CD4-positive, alpha-beta T cell treated with Interleukin-10 for 1 hour (primary cell): ENCODE results near the gene MED16.
"Not testable (repeated sequence)": the region's sequence is repeated elsewhere in the genome, so short reads cannot be mapped to it uniquely, and the experiment has no call there.

ENCODE experiments used
- DNase-seq: peaks from one replicate; pipeline ENCODE4 v3.0.0-alpha.2; 2020

Gene MED16

DNA sequence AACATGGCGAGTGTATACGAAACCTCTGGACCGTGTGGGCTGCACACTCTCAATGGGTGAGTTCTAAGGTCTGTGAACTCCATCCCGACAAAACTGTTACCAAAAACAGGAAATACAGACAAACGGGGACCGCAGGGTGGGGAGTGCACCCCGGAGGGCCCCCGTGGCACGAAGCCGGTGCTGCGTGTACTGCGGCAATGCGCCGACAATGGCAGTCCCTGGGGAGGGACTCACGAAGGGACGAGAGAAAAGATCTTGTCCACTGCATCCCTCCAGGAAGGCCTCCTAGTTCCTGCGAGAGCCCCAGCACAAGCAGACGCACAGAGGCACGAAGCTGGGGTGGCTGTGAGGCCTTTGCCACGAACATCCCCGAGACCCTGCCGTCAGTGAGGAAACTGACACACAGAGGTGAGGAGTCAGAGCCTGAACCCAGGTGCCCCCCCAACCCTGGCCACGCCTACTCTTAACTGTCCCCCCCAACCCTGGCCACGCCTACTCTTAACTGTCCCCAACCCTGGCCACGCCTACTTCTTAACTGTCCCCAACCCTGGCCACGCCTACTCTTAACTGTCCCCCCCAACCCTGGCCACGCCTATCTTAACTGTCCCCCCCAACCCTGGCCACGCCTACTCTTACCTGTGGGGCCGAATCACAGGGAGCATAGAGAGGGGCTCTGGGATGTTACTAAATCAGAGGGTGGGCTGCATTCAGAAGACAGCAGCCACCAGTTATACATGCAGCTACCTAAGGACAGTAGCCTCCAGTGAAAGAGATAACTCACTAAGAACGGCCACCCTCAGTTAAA, 4.2 kb downstream of the MED16 start:
- DNase-seq: no peak

DNA sequence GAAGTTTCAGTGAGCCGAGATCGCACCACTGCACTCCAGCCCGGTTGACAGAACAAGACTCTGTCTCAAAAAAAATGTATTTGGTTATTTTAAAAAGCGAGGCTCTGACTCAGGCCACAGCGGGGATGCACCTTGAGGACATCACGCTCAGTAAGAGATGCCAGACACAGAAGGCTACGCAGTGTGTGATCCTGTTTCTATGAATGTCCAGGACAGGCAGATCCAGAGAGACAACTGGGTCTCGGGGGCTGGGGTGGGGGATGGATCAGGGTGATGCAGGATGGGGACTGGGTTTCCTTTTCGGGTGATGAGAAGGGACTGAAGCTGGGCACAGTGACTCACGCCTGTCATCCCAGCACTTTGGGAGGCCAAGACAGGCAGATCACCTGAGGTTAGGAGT, 5.4 kb downstream of the MED16 start:
- DNase-seq: no peak

DNA sequence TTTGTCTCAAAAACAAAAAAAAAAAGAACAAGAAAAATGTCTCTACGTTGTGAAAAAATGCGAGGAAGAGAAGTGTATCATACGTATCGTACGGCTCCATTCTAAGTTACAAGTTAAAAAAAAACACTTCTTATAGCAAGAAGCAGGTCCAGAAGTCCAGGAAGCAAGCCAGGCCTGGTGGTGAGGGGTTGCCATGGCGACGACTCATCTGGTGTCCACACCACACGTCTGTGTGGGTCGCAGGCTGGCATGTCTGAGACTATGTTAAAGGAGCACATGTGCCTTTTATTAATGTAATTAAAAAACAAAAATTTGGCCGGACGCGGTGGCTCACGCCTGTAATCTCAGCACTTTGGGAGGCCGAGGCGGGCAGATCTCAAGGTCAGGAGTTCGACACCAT, 5.9 kb downstream of the MED16 start:
- DNase-seq: no peak

DNA sequence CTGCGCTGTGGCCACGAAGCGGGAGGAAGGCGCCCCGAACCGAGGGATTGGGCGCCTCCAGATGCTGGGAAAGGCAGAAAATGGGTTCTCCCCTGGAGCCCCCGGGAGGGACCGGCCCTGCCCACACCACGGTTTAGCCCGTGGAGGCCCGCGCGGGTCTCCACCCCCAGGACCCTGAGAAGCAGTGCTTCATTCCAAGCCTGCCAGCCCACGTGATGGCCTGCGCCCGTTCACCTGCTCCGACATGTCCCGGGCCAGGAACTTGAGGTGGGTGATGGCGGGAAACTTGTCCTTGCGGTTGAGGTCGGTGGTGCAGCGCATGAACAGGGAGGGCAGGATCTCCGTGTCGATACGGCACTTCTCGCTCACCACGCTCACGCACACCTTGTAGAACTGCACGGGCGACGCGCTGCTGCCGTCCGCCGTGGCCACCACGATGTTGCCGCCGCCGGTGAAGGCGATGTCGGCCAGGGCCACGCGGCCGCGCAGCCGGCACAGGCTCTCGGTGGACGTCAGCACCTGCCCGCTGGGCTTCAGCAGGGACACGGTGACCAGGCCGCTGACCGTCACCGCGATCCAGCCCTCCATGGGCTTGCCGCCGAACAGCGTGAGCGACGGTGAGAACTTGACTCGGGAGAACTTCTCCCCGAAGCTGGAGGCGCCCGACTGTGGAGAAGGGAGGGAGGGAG, 7.3 kb downstream of the MED16 start:
- DNase-seq: no peak

DNA sequence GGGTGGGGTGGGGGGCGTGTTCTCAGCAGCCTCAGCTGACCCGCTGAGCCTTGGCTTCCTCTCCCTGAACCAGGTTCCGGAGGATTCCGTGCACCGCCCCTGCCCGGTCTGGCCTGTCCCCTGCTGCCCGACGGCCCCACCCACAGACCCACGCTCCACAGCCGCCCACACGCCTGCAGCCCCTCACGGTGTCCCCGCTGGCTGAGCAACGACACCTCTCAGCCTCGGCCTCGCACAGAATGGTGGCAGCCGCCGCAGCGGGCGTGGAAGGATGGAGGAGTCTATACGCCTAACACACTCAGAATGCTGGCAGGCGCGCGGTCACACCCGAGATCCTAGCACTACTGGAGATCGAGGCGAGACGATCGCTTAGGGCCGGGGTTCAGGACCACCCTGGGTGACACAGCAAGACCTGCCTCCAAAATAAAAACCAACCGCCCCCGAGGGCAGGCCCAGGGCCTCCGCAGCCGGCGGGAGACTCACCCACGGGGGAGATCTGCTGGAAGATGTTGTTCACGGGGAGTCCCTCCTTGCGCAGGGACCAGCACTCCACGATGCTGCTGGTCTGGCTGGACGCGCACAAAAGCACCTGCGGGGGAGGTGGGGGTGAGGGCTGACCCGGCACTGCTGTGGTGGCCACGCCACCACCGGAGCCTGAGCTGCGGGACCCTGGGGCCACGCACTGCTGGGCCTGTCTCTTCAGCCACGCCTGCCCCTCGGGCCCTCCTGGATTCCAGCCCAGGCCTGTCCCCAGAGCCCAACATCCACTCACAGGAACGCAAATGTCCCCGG, 8.4 kb downstream of the MED16 start:
- no peak for DNase-seq

DNA sequence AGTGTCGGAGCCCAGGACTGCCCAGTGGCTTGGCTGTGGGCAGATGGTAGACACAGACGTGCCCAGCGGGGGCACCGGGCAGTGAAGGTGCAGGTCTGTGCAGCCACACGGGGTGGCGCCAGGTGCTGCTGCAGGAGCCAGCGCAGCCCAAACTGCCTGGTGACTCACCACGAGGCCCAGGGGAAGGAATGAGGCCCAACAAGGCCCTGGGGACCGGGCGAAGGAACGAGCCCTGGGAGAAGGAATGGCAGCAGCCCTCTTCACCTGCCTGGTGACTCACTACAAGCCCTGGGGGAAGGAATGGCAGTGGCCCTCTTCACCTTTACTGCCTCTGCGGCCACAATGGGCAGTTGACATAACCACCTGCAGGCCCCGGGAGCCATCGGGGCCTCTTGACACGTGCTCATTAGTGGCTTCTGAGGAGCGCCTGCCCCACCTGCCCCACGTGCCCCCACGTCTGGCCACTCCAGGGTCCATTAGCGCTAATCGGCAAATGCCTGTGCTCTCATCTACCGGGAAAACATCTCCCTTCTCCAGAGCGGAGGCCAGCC, 9.3 kb downstream of the MED16 start:
- DNase-seq: no peak

DNA sequence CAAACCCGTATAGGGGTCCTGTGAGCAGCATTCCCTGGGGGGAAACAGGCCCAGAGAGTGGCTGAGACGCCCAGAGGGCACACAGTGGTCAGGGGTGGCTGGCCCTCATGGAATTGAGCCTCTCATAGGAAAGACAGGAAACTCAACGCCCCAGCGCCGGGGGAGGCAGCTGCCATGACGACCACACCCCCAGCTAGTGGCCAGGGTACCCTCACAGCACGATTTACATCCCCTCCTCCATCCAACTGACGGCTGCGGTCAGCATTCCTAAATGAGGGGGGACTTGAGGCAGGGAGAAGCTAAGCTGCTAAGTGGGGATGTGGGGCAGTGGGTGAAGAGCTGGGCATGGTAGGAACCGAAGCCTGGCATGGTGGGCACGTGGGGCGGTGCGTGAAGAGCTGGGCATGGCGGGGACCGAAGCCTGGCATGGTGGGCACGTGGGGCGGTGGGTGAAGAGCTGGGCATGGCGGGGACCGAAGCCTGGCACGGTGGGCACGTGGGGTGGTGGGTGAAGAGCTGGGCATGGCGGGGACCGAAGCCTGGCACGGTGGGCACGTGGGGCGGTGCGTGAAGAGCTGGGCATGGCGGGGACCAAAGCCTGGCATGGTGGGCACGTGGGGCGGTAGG, 10.0 kb downstream of the MED16 start:
- no peak for DNase-seq

DNA sequence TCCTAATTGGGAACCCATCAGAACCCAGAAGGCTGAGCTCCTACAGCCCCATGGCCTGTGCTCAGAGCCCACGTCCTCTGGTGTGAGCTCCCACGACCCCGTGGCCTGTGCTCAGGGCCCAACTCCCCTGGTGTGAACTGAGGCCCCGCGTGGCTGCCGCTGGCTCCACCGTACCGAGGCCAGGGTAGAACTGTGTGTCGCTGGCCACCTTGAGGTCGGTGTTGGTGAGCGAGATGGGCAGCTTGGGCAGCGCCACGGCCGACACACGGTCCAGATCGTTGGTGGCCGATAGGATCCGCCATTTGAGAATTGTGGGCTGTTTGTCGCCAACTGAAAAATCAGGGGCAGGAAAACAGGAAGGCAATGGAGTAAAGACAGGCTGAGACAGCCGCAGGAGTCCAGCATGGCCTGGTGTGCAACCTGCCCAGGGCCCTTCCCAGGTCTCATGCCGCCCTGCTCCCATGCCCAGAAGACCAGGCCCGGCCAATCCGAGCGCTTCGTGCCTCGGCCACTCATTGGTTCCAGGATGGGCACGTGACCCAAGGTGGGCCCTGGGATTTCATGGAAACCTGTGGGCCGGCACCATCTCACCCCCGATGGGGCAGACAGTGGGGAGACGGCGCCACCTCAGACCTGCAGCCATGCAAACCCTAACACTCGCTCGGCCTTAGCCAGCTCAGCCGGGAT, 11.5 kb downstream of the MED16 start:
- no peak for DNase-seq

DNA sequence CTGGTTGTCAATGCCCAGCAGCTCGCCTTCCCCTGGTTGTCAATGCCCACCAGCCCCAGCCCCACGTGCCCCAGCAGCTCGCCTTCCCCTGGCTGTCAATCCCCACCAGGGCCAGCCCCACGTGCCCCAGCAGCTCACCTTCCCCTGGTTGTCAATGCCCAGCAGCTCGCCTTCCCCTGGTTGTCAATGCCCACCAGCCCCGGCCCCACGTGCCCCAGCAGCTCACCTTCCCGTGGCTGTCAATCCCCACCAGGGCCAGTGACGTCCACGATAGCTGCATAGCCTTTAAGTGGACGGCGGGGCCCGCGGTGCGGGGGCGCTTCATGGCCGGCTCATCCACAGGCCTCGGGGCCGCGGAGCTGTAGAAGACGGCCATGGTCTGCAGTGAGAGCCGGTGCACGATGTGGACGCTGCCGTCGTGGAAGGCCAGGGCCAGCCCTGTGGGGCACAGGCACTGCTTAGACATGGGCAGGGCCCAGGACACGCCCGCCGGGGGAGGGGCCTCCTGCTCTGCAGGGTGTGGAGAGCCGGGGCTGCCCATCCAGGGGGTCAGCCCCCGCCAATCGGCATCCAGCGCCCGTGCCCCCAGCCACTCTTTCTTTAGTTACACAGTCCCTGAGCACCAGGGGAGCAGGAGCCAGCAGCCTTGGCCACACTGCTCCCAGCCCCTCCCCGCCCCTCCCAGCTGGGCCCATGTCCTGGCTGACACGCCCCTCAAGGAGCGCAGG, 13.1 kb downstream of the MED16 start:
- no peak for DNase-seq

DNA sequence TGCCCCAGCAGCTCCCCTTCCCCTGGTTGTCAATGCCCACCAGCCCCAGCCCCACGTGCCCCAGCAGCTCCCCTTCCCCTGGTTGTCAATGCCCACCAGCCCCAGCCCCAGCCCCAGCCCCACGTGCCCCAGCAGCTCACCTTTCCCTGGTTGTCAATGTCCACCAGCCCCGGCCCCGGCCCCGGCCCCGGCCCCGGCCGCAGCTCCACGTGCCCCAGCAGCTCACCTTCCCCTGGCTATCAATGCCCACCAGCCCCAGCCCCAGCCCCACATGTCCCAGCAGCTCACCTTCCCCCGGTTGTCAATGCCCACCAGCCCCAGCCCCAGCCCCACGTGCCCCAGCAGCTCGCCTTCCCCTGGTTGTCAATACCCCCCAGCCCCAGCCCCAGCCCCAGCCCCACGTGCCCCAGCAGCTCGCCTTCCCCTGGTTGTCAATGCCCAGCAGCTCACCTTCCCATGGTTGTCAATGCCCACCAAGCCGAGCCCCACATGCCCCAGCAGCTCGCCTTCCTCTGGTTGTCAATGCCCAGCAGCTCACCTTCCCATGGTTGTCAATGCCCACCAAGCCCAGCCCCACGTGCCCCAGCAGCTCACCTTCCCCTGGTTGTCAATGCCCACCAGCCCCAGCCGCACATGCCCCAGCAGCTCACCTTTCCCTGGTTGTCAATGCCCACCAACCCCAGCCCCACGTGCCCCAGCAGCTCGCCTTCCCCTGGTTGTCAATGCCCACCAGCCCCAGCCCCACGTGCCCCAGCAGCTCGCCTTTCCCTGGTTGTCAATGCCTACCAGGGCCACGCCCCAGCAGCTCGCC, 14.0 kb downstream of the MED16 start:
- DNase-seq: not testable (repeated sequence)

DNA sequence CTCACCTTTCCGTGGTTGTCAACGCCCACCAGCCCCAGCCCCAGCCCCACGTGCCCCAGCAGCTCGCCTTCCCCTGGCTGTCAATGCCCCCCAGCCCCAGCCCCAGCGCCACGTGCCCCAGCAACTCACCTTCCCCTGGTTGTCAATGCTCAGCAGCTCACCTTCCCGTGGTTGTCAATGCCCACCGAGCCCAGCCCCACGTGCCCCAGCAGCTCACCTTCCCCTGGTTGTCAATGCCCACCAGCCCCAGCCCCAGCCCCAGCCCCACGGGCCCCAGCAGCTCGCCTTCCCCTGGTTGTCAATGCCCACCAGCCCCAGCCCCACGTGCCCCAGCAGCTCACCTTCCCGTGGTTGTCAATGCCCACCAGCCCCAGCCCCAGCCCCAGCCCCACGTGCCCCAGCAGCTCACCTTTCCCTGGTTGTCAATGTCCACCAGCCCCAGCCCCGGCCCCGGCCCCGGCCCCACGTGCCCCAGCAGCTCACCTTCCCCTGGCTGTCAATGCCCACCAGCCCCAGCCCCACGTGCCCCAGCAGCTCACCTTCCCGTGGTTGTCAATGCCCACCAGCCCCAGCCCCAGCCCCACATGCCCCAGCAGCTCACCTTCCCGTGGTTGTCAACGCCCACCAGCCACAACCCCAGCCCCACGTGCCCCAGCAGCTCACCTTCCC, 14.9 kb downstream of the MED16 start:
- DNase-seq: not testable (repeated sequence)

DNA sequence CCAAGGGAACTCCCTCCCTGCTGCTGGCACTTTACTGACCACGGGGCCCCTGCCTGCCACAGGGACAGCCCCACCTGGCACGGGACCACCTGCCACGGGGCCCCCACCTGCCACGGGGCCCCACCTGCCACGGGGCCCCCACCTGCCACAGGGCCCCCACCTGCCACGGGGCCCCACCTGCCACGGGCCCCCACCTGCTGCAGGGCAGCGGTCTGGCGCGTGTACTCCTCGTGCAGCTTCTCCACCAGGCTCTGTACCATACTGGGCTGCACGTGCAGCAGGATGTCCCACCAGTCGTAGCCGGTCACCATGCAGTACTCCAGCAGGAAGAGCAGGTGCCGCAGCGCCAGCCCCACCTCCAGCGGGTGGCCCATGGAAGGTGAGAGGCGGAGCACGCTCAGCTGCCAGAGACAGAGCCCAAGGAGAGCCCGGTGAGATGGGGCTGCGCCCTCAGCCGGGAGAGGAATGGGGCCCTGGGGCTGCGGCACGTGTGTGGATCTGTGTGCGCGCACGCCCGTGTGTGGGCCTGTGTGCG, 16.1 kb downstream of the MED16 start:
- DNase-seq: no peak

DNA sequence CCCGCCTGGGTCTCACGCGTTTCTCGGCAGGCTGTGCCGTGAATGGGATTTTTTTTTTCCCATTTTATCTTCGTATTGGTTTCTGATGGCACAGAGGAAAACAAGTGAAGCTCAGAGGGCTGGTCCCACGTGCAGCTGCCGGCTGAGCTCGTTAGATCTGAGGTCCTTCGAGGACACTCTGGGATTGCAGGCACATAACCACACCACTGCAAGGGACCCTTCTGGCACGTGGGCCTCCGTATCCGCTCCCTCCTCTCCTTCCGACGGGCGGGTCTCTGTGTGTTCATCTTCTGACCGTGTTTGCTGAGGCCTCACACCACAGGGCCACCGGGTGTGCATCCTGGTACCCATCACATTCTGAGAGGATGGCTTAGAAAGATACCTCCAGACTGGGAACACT, 16.9 kb downstream of the MED16 start:
- no peak for DNase-seq

DNA sequence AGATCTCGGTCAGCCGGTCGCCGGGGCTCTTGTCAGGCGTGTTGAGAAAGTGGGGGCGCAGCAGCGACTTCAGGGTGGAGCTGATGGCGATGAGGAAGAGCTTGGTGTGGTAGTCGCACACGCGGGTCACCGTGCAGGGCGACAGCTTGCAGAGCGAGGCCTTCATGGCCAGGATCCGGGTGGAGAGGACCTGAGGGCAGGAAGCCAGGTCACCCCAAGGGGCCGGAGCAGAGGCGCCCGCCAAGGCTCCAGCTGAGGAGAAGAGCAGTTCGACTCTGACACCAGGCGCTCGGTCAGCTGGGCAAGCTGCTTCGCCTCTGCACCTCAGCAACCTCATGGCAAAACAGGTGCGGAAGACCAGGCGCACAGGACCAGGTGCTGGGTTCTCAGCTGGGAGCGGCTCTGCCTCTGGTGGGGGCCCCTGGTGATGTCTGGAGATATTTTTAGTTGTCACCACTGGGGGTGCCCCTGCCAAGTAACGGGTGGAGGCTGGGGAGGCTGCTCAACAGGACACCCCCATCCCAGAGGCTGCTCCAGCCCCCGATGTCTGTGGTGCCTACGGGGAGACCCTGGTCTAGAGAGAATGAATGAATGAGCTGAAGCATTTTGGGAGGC, 17.6 kb downstream of the MED16 start:
- no peak for DNase-seq

DNA sequence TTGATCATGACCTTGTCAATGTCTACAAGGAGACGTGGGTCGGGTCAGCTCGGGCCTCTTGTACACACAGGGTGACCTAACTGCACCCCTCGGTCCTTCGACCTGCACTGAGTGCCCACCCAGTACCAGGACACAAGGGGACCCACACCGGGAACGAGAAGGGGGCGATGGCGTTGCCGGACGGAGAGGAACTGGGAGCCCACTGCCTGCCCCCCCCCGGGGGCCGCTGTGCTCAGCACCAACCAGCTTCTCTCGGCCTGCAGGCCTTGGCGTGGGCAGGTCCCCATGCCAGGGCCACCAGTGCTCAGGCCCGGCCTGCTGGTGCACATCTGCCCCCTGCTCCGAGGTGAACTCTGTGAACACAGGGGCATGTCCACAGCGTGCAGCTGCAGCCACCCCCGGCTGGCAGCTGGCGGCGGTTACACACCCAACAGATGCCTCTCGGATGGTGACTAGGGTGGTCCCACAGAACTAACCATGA, 19.4 kb downstream of the MED16 start:
- DNase-seq: no peak

DNA sequence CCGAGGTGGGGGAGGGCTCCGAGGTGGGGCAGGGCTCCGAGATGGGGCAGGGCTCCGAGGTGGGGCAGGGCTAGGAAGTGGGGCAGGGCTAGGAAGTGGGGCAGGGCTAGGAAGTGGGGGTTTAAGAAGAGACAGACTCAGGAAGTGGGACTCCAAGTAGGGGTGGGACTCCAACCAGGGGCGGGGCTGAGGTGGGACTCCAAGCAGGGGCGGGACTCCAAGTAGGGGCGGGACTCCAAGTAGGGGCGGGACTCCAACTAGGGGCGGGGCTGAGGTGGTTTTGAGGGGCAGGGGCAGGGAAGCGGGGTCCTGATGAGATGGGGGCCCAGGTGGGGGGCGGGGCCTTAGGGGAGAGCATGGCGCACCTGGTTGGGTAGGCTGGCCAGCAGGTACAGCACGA, 19.9 kb downstream of the MED16 start:
- DNase-seq: peak; percentile 91

DNA sequence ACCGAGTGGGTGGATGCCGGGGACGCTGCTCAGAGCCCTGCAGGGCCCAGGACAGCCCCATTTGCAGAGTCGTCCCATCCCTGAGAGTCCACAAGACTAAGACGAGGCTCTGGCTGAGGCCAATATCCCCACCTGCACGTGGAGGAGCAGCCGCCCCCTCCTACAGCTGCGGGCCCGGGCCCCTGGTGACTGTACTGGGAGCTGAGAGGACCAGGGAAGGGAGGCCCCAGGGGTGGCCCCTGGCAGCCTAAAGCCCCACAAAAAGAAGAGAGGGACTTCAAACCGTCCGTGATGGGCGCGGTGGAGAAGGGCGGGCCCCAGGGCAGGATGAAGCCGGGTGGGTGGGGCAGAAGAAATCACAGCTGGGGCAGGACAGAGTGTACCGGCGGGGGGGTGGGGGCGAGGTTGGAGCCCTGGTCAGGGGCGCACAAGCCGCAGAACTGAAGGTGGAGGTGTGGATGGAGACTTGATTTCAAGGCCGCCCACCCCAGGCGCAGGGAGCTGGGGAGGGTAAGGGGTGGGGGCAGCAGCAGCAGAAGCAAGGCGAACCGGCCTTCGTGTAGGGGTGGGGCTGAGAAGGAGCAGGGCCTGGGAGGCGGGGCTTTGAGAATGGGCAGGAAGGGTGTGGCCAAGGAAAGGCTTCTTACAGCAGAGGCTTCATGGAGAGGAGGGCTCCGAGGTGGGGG, 20.6 kb downstream of the MED16 start:
- peak; percentile 90 for DNase-seq

DNA sequence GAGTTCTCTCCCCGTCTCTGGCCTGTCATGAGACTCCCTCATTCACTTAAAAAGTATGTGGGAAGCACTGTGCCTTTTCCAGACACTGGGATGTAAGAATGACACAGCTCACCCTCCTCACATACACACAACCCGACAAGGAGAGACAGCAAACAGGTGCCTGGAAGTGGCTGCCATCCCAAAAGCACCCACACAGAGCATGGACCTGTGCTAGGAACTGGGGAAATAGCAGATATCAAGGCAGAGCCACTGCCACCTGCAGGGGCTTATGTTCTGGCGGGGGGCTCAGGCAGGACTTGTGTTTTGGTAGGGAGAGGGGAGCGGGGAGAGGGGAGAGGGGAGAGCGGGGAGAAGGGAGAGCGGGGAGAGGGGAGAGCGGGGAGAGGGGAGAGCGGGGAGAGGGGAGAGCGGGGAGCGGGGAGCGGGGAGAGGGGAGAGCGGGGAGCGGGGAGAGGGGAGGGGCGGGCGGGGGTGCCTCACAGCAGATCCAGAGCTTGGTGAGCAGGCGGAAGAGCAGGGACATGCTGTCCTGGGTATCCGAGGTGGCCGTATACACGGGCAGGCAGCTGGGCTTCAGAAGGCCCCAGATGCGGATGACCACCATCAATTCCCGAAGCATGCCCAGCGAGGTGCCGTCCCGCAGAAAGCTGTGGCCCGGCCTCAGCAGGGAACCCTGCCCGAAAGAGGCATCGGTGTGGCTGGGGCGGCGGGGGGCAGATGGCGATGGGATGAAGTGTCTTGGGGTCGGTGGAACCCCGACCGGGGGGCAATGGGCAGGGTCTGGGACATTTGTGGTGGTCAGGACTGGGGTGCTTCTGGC, 21.3 kb downstream of the MED16 start:
- DNase-seq: no peak
